D721Med (cell line): Measurements from ENCODE around the gene SRPK2.
"Not testable (repeated sequence)": the region's sequence is repeated elsewhere in the genome, so short reads cannot be mapped to it uniquely, and the experiment has no call there.

Source experiments
- DNase-seq: peaks from one replicate; pipeline ENCODE4 v3.0.0; 2011; ENCODE audit warnings: low spot score; ENCODE audit not compliant: insufficient read length
- FAIRE-seq: peaks from 2 replicates; lab custom pipeline; 2011; peaks lifted over from hg19 to GRCh38; lab: Jason Lieb, UNC
- CTCF ChIP-seq: IDR thresholded peaks from 2 replicates; pipeline ENCODE4 v1.5.1; 2012; ENCODE audit warnings: mild to moderate bottlenecking, control low read depth; ENCODE audit not compliant: insufficient read depth; ENCODE audit errors: missing control alignments

SRPK2 gene

GRCh38 chr7:105365541-105366534, 22.9 kb downstream of the SRPK2 start:
- TF ChIP-seq CTCF = no peak
- DNase-seq = no peak
- FAIRE-seq = no peak

GRCh38 chr7:105364684-105365083, 24.0 kb downstream of the SRPK2 start:
- DNase-seq (no peak), FAIRE-seq (no peak)
- no peak for TF ChIP-seq CTCF

- FAIRE-seq, DNase-seq: not testable (repeated sequence)
Observed at GRCh38 chr7:105363657-105364056, 25.1 kb downstream of the SRPK2 start.

GRCh38 chr7:105362685-105363084, 26.0 kb downstream of the SRPK2 start:
- not testable (repeated sequence) for FAIRE-seq, DNase-seq

- not testable (repeated sequence) for DNase-seq, FAIRE-seq
Observed at GRCh38 chr7:105361995-105362394, 26.7 kb downstream of the SRPK2 start.

GRCh38 chr7:105360149-105360548, 28.6 kb downstream of the SRPK2 start:
- FAIRE-seq, DNase-seq: not testable (repeated sequence)

GRCh38 chr7:105355701-105356100, 33.0 kb downstream of the SRPK2 start:
- no peak for TF ChIP-seq CTCF
- no peak for FAIRE-seq
- DNase-seq = no peak

GRCh38 chr7:105354383-105354782, 34.3 kb downstream of the SRPK2 start:
- TF ChIP-seq CTCF = no peak
- DNase-seq (no peak), FAIRE-seq (no peak)

GRCh38 chr7:105353752-105354328, 34.9 kb downstream of the SRPK2 start:
- DNase-seq = no peak
- FAIRE-seq = no peak

More at GRCh38 chr7:105353752-105354328, 34.9 kb downstream of the SRPK2 start:
- no peak for TF ChIP-seq CTCF
